Dermis microvascular lymphatic vessel endothelial cell (primary cell): ENCODE measurements around the gene THYN1. TPM values are rescaled to one million over a fixed set of nuclear protein-coding genes. Genes with fewer than 3 reads are reported as not detected.

Source experiments
- DNase-seq, 2 donors: peaks; one replicate each; pipeline versions ENCODE4 v3.0.0 to v3.0.0-alpha.2; 2010; ENCODE audit warnings: low read depth in 2 of 2
- total RNA-seq: library from RNA; depleted of rRNA; stranded (reverse); fragments of >200 nt; gene quantifications from 2 replicates; pipeline ENCODE4 v1.2.1, GENCODE V29; 2014

Gene THYN1
- total RNA-seq, 1 donor from 2014 or later = 52.0 TPM

DNA sequence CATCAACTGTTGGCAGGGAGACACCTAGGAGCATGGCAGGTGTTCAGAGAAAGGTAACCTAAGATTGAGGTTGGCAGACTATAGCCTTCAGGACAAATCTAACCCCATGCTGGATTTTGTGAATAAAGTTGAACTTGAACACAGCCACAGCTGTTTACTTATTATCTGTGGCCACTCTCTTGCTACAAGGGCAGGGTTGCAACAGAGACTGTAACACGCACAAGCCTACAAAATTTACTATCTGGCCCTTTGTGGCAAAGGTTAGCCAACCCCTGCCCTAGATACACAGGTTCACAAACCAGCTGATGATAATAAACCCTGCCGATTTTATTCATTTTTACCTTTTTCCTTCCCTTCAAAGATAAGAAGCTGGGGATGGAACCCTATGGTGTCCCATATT, 2.5 kb downstream of the THYN1 start:
- DNase-seq = no peak

DNA sequence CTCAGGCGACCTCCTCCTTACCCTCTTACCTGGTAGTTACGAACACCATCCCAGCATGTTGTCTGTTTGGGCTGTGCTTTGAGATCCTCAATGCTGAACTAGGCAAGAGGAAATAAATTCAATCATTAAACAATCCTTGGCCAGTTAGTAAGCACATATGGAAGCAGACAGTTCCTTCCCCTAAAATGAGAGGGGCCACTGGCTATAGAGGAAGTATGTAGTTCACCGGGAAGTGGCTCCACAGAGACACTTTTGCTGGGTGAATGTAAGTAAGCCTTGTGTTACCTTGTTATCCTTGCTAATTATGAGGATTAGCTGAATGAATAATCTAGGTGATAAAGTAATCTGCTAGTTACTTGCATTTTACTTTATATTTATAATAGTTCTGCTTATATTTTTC, 2.9 kb downstream of the THYN1 start:
- no peak for DNase-seq

DNA sequence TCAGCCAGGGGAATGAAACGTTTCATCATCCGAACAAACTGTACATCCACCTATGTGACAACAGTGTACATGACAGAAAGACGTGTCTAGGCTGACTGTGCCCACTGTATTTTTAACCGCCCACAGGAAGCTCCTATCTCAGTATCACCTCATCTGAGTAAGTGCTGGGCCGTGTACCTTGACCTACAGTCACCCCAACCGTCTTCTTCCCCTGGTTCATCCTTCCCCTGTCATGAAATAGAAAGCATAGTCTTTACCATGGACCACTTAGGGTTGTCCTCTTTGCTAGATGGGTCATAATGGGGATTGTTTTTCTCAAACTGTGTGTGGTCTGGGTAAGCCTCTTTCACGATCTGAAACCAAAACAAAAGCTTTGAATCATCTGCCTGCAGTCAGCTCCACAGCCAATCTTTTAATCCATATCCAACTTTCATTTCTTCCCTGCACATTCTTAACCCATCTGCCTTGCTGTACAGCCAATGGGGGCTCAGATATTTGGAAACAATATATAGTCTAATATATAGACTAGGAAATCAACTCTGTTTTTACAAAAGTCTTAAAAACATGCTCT, 4.2 kb downstream of the THYN1 start:
- no peak for DNase-seq

DNA sequence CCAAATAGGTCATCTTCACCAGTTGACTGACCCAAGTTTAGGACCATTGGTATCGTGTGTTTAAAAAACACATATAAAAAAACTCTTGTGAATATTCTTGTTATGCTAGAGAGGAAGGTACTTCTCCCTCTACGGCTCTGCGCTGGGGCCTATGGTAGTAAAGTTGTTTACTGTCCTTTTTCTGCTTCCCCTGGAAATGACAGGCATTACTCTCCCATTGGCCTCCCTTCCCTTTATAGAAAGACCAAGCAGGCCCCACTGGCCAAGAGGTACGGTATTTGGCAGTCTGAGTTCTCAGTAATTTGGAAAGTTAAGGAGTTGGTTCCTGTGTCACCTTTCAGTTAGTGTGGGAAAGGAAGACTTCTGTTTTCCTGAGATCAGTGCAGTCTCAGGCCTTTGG, 6.5 kb downstream of the THYN1 start:
- no peak for DNase-seq

DNA sequence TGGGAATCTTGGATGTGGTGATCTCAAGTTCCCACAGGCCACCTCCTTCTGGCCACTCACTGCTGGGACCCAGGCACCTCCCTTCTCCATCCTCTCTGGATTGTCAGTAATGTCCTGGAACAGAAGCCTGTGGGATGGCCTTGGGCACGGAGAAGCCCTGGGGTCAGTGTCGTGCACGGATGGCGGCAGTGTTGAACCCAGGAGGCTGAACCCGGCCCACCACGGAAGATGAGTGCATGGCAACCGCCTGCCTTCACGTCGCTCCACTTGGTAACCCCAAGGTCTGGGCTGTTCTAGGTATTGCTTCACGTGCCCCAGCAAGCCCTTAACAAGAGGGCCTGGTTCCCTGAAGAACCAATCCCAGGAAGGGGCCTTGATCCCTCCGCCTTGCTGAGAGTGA, 7.1 kb downstream of the THYN1 start:
- DNase-seq = no peak

DNA sequence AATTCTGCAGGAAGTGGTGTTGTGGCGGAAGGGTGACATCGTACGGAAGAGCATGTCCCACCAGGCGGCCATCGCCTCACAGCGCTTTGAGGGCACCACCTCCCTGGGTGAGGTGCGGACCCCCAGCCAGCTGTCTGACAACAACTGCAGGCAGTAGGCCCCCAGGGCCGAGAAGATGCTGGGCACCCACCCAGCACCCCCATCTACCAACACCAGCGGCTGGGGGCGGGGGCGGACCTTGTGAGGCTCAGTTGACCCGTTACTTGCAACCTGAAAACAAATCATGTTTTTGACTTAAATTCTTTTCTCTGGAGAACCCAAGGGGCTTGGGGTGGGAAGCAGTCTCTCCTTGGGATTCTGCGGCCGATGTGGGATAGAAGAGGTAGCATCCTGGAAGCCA, 7.7 kb downstream of the THYN1 start:
- DNase-seq = no peak

DNA sequence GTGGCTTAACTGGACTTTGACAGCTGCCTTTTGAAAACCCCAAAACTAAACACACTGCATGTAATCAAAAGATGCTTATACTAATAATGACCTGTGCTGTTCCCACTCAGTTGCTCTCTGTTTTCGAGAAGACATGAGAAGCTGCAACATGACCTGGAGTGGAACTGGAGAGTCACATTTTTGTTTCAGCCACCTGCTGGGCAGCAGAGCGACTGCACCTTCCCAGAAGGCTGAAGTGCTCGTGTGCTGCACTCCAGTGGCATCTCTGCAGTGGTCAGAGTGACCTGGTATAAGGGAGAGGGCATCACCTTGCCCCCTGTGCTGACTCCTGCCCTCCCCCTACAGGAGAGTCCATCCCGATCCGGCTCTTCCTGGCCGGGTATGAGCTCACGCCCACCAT, 8.6 kb downstream of the THYN1 start:
- DNase-seq = peak in 1 of 2 donors; percentile 57

DNA sequence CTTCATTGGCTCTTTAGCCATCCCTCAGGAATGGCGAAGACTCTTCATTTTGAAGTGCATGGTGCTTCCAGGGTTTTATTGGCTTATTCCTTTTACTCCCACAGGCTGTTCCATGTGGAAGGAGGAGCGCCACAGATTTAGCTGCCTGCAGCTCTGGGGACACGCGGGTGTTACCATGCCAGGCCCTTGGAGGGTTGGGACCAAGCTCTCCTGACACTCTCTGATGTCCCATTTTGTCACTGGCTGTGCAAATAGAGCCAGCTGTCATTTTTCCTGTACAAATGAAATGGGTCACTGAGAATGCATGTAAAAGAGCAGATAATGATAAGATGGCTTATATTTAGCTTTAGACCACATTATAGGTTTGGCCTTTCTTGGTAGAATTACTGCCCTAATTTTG, 9.2 kb downstream of the THYN1 start:
- DNase-seq = no peak

DNA sequence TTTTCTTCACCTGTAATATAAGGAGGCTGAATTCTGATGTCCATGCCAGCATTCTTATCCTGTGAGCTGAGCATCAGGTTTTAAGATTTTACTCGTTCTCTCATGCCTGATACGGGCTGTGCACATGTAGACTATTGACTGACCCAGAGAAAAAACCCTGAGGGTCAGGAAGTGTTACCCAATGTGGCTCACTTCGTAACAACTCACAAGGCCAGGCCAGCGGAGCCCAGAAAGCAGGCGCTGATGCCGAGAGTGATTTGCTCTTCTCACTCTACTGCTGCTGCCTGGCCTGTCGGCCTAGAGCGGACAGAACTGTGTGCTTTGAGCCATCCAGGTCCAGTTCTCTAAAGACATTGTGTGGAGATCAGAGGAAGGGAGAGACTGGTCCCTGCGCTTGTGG, 10.8 kb downstream of the THYN1 start:
- DNase-seq = no peak

DNA sequence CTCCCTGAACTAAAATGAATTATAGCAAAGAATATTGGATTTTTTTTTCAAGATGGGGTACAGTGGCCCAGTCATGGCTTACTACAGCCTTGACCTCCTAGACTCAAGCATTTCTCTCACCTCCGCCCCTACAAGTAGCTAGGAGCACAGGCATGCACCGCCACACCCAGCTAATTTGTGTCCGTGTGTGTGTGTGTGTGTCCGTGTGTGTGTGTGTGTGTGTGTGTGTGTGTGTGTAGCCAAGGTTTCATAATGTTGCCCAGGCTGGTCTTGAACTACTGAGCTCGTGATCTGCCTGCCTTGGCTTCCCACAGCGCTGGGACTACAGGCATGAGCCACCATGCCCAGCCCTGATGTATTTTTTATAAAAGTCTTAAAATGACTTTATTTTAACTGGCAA, 12.6 kb downstream of the THYN1 start:
- DNase-seq = no peak

DNA sequence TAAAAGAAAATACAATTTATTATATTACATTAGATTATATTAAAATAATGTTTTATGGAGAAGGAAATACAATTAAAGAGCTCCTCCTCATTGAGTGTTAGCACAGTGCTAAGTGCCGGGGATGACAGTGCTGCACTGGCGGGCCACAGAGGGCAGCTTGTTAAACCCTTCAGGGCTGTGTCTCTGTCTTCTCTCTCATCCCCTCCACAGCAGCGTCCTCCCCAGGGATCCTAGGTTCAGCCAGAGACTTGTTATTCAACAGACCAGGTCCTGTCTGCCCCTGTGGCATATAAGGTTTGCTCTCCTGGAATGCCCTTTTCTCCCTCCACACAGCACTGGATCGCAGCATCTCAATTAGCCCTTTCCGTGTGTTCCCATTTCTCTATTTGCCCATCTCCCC, 14.2 kb downstream of the THYN1 start:
- no peak for DNase-seq

DNA sequence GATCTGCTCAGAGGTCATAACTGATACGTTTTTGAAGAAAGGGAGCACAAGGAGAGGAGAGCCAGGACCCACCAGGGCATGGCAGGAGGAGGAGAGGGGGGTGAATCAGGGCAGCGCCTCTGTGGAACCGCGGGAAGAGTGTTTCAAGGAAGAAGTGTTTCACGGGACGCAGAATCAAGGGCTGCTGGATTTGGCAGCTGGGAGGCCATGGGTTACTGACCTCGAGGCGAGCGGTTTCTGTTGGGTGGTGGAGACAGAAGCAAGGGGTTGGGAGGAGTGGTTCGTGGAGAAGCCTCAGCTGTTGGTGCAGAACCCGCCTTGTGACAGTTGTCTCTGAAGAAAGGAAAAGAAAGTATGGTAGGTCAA, 15.6 kb downstream of the THYN1 start:
- DNase-seq = no peak

DNA sequence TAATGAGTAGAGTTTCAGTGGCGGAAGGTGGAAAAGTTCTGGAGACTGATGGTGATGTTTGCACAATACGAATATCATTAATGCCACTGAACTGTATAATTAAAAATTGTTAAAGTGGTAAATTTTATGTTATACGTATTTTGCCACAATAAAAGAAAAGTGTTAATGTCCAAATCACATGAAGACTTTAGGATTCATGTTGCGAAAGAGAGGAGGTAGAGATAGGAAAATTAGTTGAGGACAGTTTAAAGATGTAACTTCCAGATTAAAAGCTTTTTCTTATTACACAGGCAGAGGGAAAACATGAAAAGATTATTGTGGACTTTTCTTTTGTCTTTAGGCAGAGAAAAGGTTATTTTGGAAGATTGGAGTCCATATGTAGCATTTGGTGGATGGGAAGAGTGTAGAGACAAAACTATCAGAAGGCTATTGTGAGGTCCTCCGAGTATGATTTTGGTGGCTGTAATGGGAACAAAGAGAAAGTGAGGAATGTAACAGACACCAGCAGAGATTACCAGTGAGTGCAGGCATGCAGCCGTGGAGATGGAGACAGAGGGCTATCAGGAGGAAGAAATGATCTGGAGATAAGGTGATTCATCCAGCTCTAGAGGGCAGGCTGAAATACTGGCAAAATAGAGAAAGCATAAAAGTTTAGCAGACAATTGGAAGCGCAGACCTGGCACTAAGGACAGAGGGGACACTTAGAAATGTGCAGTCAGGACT, 16.2 kb downstream of the THYN1 start:
- DNase-seq = no peak

DNA sequence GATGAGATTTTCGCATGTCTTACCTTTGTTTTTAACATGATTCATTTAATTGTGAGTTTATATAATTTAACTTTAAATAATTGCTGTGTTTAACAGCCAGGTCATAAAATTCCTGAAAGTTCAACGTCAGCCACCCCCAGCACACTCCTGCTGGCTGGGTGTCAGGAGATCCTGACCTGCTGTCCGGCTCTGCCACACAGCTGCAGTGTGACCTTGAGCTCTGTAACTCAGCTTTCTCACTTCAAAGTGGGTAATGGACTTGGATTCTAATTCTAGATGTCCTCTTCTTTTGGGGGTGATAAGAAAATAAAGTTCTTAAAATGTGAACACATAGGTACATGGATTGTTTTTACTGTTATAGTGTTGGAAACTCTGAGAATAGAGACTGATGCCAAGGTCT, 17.8 kb downstream of the THYN1 start:
- DNase-seq = peak in 1 of 2 donors; percentile 15

DNA sequence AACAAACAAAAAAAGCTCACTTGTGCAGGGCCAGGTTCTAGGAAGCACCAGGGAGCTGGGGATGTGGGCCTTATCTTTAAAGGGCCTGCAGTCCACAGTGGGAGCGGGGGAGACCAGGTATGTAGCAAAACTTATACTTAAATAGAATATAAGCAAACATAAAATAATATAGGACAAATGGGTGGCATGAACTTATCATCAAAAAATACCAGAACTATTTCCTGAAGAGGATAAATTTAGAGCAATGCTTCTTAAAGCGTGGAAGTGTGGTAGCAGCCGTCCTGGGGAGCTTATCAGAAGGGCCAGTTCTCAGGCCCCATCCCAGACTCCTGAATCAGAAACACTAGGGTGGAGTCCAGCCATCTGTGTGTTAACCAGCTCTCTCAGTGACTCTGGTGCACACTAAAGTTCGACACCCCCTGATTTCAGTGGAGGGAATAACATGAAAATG, 19.4 kb downstream of the THYN1 start:
- no peak for DNase-seq

DNA sequence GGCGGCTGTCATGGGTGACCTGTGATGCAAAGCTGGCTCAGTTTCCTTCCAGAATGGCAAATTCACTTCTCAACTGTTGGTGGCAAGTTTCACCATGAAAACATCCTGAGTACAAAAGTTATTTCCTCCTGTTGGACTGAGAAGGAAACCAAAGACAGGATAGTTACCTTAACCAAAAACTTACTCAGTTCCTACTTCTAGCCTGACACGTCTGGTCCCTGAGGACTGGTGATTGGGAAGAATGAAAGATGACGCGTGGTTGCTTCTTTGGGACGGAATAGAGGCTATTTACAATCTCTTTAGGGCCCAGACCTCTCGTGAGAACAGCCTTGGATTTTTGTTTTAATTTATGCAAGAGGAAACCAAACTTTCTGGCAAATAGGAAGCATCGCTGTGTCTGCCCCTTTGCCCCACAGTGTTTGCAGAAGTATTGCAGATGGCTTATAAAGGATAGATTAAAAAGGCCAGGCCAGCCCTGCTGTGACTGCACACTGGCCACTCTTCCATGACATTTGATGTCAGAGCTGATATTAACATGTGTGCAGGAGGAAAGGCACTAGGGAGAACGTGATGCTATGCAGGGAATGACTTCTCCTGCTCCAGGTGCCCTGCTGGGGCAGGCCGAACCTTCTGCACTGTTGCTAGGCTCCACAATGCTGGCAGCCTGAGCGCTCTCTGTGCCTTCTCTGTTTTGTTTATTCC, 21.0 kb downstream of the THYN1 start:
- no peak for DNase-seq

DNA sequence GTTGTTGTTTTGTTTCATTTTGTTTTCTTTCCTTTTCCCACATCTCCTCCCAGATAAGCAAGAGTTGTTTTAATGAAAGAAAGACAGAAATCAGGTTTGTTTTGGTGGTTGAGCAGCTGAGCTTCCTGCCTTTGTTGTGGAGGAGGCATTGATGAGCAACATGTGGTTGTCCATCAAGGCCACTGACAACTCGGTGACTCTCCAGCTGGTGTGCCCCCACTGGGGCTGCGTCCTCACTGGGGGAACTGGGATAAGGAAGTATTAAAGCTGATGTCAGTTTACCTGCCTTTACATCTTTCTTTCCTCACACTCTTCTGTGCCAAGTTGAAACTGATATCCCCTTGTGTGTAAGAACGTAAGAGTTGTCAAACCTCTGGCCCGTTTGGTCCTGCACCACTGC, 22.8 kb downstream of the THYN1 start:
- DNase-seq = peak in 1 of 2 donors; percentile 37

DNA sequence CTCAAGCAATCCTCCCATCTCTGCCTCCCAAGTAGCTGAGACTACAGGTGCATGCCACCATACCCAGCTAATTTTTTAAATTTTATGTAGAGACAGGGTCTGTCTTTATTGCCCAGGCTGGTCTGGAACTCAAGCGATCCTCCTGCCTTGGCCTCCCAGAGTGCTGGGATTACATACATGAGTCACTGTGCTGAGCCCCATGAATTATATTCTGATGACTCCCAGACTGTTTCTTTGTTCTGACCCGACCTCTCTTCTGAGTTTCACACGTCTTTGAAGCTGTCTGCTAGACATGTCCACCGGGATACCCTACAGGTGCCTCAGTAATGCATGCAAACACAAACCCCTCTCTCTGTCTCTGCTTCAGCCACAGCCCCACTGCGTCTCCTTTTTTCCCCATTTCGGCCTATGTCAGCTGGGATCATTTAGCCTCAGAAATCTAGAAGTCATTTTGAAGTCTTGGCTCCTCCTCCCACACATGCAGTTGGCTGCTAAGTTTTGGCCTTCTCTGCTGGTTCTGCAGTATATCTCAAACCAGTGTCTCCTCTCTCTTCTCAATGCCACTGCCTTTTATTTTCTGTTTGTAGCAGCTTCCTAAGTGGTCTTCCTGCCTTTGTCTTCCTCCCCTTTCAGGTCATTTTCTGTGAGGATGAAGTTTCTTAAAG, 23.9 kb downstream of the THYN1 start:
- no peak for DNase-seq

DNA sequence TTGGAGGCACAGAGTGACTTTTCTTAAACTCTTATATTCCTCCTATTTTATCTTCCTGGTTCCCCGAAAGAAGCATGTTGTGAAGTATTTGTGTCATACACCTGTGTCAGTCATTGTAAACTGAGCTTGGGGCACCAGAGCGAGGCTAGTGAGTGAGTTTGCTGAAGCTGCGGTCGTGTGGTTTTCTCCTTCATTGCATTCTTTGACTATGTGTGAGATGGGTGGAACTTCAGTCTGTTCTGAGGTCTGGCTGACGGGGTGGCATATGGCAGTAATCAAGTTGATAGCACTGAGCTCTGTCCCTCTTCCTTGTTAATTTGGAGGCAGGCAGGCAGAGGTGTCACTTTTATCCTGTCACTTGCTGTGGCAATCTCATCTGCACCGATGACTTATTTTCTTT, 24.5 kb downstream of the THYN1 start:
- no peak for DNase-seq

DNA sequence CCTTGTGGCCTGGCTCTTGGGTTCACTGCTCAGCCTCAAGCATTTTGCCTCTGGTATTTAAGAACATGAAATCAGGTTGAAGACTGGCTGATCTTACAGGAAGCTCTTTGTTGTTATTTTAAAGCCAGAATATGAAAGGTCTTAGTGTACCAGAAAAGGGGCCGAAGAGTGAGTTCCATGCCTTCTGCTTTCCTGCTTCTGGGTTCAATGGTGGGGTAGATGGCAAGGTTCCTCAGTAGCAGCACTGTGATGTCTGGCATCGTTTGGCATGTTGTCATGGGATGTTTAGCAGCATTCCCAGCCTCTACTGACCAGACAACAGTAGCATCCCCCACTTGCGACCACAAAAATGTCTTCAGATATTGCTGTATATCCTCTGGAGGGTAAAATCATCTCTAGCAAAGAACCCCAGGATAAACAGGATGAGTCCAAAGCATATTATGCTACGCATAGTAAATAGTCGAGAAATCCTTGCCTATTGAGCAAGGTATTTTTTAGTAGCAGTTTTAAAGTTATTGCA, 26.3 kb downstream of the THYN1 start:
- no peak for DNase-seq

DNA sequence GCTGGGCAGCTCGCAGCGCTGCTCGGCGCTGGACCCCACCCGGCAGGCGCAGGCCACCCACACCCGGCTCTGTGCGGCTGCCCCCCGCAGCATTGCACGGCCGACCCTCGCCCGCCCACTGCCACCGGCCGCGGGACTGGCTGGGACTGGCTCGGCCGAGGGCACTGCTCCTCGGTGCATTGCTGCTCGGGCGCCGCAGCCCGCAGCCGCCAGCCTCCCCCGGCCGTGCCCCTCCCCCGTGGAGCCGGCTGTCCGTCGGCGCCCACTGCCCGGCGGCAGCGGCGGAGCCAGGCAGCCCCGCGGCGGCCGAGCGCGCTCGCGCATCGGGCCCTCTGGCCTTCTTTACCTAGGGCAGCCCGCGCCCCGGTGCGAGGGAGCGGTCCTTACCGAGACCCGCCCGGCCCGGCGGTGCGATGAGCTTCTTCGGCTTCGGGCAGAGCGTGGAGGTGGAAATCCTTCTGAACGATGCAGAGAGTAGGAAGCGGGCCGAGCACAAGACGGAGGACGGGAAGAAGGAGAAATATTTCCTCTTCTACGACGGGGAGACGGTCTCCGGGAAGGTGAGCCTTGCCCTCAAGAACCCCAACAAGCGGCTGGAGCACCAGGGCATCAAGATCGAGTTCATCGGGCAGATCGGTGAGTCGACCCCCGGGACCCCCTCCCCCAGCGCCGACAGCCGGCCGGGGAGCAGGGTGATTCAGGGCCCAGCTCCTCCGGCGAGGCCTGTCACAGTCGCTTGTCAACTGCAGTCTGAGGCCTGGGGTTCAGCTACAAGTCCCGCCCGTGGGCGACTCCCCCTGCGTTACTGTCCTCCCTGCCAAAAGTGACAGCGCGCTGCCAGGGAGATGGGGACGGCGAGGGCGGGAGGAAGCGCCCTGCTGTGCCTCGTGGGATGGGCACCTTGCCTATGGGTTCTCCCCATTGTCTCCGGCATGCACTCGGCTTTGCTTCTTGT, 28.2 kb downstream of the THYN1 start:
- peak in 1 of 2 donors; percentile 51 for DNase-seq
